KMS-11 (cell line): ENCODE results near the gene RASD2.

Experiments used
- H2AFZ ChIP-seq: fragments of 200-600 bp; sonication (generic); 2 replicates; pipeline ENCODE4 v1.6.1; 2016; ENCODE audit warnings: antibody characterized with exemption, mixed run types, low read depth
- H3K27ac ChIP-seq: fragments of 200-600 bp; sonication (generic); 2 replicates; pipeline ENCODE4 v1.6.1; 2016; ENCODE audit warnings: mild to moderate bottlenecking, mixed run types
- H3K27me3 ChIP-seq: fragments of 200-600 bp; sonication (generic); 2 replicates; pipeline ENCODE4 v1.6.1; 2017; ENCODE audit warnings: mild to moderate bottlenecking, low read depth, mixed run types, moderate library complexity; ENCODE audit not compliant: insufficient read depth
- H3K36me3 ChIP-seq: fragments of 200-600 bp; sonication (generic); 2 replicates; pipeline ENCODE4 v1.6.1; 2017; ENCODE audit warnings: mild to moderate bottlenecking, mixed run types; ENCODE audit not compliant: insufficient read depth
- H3K4me1 ChIP-seq: fragments of 200-600 bp; sonication (generic); 2 replicates; pipeline ENCODE4 v1.6.1; 2016; ENCODE audit warnings: mild to moderate bottlenecking, low read depth, mixed run types; ENCODE audit not compliant: poor library complexity, severe bottlenecking
- H3K4me2 ChIP-seq: fragments of 200-600 bp; sonication (generic); 2 replicates; pipeline ENCODE4 v1.7.0; 2016; ENCODE audit warnings: mild to moderate bottlenecking, mixed run types
- H3K4me3 ChIP-seq: fragments of 200-600 bp; sonication (generic); IDR thresholded peaks from 2 replicates; pipeline ENCODE4 v1.6.1; 2017; ENCODE audit warnings: low read depth, low read length, mixed read lengths; ENCODE audit not compliant: insufficient read depth
- H3K79me2 ChIP-seq: fragments of 200-600 bp; sonication (generic); 2 replicates; pipeline ENCODE4 v1.6.1; 2016; ENCODE audit warnings: low read depth, mixed run types; ENCODE audit not compliant: insufficient read depth
- H3K9ac ChIP-seq: fragments of 200-600 bp; sonication (generic); 2 replicates; pipeline ENCODE4 v1.6.1; 2016; ENCODE audit warnings: mild to moderate bottlenecking, mixed run types
- H4K20me1 ChIP-seq: fragments of 200-600 bp; sonication (generic); 2 replicates; pipeline ENCODE4 v1.6.1; 2016; ENCODE audit warnings: mild to moderate bottlenecking, mixed run types; ENCODE audit not compliant: insufficient read depth
- CTCF ChIP-seq: fragments of 200-600 bp; sonication (generic); conservative IDR thresholded peaks from 2 replicates; pipeline ENCODE4 v1.6.1; 2017; ENCODE audit warnings: low read depth, mild to moderate bottlenecking, antibody characterized with exemption, low read length, moderate library complexity, mixed read lengths

Gene RASD2

GRCh38 chr22:35517769-35518530 lies 22.7 kb upstream of the RASD2 start:
- H4K20me1 ChIP-seq, result no peaks in the 10 kb centered on the region
- no peak overlapping the region for H3K9ac ChIP-seq
- H3K36me3 ChIP-seq, result no peaks in the 10 kb centered on the region
- no peak for TF ChIP-seq CTCF
- no peak overlapping the region for H3K4me2 ChIP-seq
- H3K4me1 ChIP-seq, result peaks cover 4% of the 10 kb centered on the region
- H3K27ac ChIP-seq, result no peak overlapping the region
- no peaks in the 10 kb centered on the region for H3K79me2 ChIP-seq
- peaks cover 19% of the 10 kb centered on the region for H3K27me3 ChIP-seq
- H3K4me3 ChIP-seq, result no peak overlapping the region
- H2AFZ ChIP-seq, result no peak overlapping the region

DNA sequence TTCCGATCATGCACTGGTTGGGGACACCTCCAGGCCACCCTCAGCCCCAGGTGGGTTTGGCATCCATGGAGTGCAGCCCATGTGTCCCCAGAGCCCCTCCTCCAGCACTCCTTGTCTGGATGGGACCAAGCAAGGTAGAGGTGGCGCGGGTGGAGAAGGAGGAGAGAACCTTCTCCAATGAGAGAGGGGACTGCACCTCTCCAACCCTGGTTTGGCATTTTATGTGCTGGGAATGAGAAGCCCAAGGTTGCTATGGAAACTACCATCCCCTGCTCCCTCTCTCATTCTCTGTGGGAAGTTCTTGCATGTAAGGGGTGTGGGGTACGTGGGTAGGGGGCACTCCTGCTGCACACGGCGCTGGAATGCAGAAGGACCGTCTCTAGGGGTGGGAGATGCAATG lies 21.8 kb upstream of the RASD2 start:
- Histone ChIP-seq H3K4me1 (peaks cover 12% of the 10 kb centered on the region), H3K27ac (no peak overlapping the region), H3K36me3 (no peaks in the 10 kb centered on the region), H3K27me3 (peaks cover 22% of the 10 kb centered on the region), H4K20me1 (no peaks in the 10 kb centered on the region), H3K4me3 (no peak overlapping the region), H2AFZ (no peak overlapping the region), H3K79me2 (no peaks in the 10 kb centered on the region), H3K4me2 (no peak overlapping the region), H3K9ac (no peak overlapping the region)
- TF ChIP-seq CTCF, result no peak

GRCh38 chr22:35519306-35520000 lies 21.2 kb upstream of the RASD2 start:
- no peaks in the 10 kb centered on the region for H3K79me2 ChIP-seq
- H2AFZ ChIP-seq, result no peak overlapping the region
- no peaks in the 10 kb centered on the region for H4K20me1 ChIP-seq
- H3K4me3 ChIP-seq, result no peak overlapping the region
- no peak overlapping the region for H3K9ac ChIP-seq
- peaks cover 14% of the 10 kb centered on the region for H3K4me1 ChIP-seq
- H3K36me3 ChIP-seq, result no peaks in the 10 kb centered on the region
- no peak for TF ChIP-seq CTCF
- H3K27ac ChIP-seq, result no peak overlapping the region
- H3K27me3 ChIP-seq, result peaks cover 22% of the 10 kb centered on the region
- no peak overlapping the region for H3K4me2 ChIP-seq

- Histone ChIP-seq H2AFZ (no peak overlapping the region), H3K36me3 (no peaks in the 10 kb centered on the region), H3K27ac (no peak overlapping the region), H3K4me1 (peaks cover 14% of the 10 kb centered on the region), H3K4me3 (no peak overlapping the region), H4K20me1 (no peaks in the 10 kb centered on the region), H3K4me2 (no peak overlapping the region), H3K79me2 (no peaks in the 10 kb centered on the region), H3K27me3 (peaks cover 19% of the 10 kb centered on the region), H3K9ac (no peak overlapping the region)
- TF ChIP-seq CTCF, result no peak
These were observed 19.0 kb upstream of the RASD2 start for GRCh38 chr22:35521358-35522224.
